ENCODE data around the gene PLA2R1. TPM values are rescaled to one million over a fixed set of nuclear protein-coding genes. Genes with fewer than 3 reads are reported as not detected.

PLA2R1 gene
- total RNA-seq, 1 experiment from 2014 or later = 5.7 TPM

GRCh38 chr2:160096409-160096808 is 34.0 kb upstream of the PLA2R1 start:
- H3K4me1 ChIP-seq (ENCODE audit: control insufficient read depth, insufficient read depth, low read length) = no peaks in the 10 kb centered on the region
- no TSS peak for BruUV-seq (replicated peaks)
- in situ Hi-C loops (cut with HindIII; ENCODE audit: low pct_unique_long_range_greater_than_20kb, low sequenced_read_pairs) = no loop called here
- H3K4me3 ChIP-seq (ENCODE audit: low read depth in 2 of 2, low read length in 2 of 2) = no peak overlapping the region
- no peaks in the 10 kb centered on the region for H3K9me3 ChIP-seq (ENCODE audit: control insufficient read depth, insufficient read depth, low read depth, low read length)
- ATAC-seq = no peak
- H3K27me3 ChIP-seq (ENCODE audit: control insufficient read depth, insufficient read depth, low read length) = no peaks in the 10 kb centered on the region
- ChIA-PET POLR2A (no interaction called here), CTCF (no interaction called here)
- no peak overlapping the region for H3K27ac ChIP-seq (ENCODE audit: low read length)
- TF ChIP-seq REST (IDR thresholded peaks at IDR 0.05; ENCODE audit: insufficient read depth in 1 of 2, low read depth in 2 of 2, low read length in 1 of 2) (no peak), CTCF (IDR thresholded peaks at IDR 0.05) (no peak), SIN3A (IDR thresholded peaks at IDR 0.05; ENCODE audit: borderline replicate concordance, insufficient read depth, low read depth, low read length) (no peak), TCF7L2 (IDR thresholded peaks at IDR 0.05; ENCODE audit: low read depth, low read length) (no peak), POLR2AphosphoS5 (IDR thresholded peaks at IDR 0.05; ENCODE audit: low read depth, low read length) (no peak)
- H3K36me3 ChIP-seq (ENCODE audit: control insufficient read depth, insufficient read depth, low read length) = no peaks in the 10 kb centered on the region
- intact Hi-C loops (cut with micrococcal nuclease; ENCODE audit: unreplicated experiment) = no loop called here
- no peak for DNase-seq (ENCODE audit: low read depth, low spot score)

GRCh38 chr2:160092445-160092844 is 30.0 kb upstream of the PLA2R1 start:
- in situ Hi-C loops (cut with HindIII; ENCODE audit: low pct_unique_long_range_greater_than_20kb, low sequenced_read_pairs) = no loop called here
- BruUV-seq (replicated peaks) = no TSS peak
- no peak for TF ChIP-seq SIN3A (IDR thresholded peaks at IDR 0.05; ENCODE audit: borderline replicate concordance, insufficient read depth, low read depth, low read length)
- TF ChIP-seq TCF7L2 (IDR thresholded peaks at IDR 0.05; ENCODE audit: low read depth, low read length) = no peak
- no peak for TF ChIP-seq POLR2AphosphoS5 (IDR thresholded peaks at IDR 0.05; ENCODE audit: low read depth, low read length)
- no peak for TF ChIP-seq CTCF (IDR thresholded peaks at IDR 0.05)
- TF ChIP-seq REST (IDR thresholded peaks at IDR 0.05; ENCODE audit: insufficient read depth in 1 of 2, low read depth in 2 of 2, low read length in 1 of 2) = no peak
- ChIA-PET CTCF (no interaction called here), POLR2A (no interaction called here)
- Histone ChIP-seq H3K9me3 (ENCODE audit: control insufficient read depth, insufficient read depth, low read depth, low read length) (peaks cover 9% of the 10 kb centered on the region; the same call in 1 of the 2 replicates), H3K27me3 (ENCODE audit: control insufficient read depth, insufficient read depth, low read length) (no peaks in the 10 kb centered on the region), H3K4me3 (ENCODE audit: low read depth in 2 of 2, low read length in 2 of 2) (no peak overlapping the region), H3K36me3 (ENCODE audit: control insufficient read depth, insufficient read depth, low read length) (no peaks in the 10 kb centered on the region), H3K4me1 (ENCODE audit: control insufficient read depth, insufficient read depth, low read length) (no peaks in the 10 kb centered on the region), H3K27ac (ENCODE audit: low read length) (no peak overlapping the region)
- intact Hi-C loops (cut with micrococcal nuclease; ENCODE audit: unreplicated experiment) = no loop called here
- DNase-seq (ENCODE audit: low read depth, low spot score) = no peak
- ATAC-seq = no peak

Data from Panc1 (cell line).